NB4 (cell line): ENCODE measurements around the gene EPB41L1.

Experiments
- CTCF ChIP-seq: IDR thresholded peaks from one replicate; pipeline ENCODE4 v1.5.1; 2012; ENCODE audit warnings: low read depth, low read length
- MAX ChIP-seq: IDR thresholded peaks from 2 replicates; pipeline ENCODE4 v1.6.1; 2011; ENCODE audit warnings: low read depth, low read length
- POLR2A ChIP-seq: IDR thresholded peaks from 2 replicates; pipeline ENCODE4 v1.6.1; 2011; ENCODE audit warnings: mild to moderate bottlenecking; ENCODE audit not compliant: insufficient read length; ENCODE audit errors: extremely low read depth

GRCh38 chr20:36275441-36276189 lies 121.1 kb downstream of the EPB41L1 start:
- no peak for TF ChIP-seq POLR2A
- no peak for TF ChIP-seq CTCF
- no peak for TF ChIP-seq MAX
